GM12878 (cell line): ENCODE measurements around the gene TM4SF18.

ENCODE experiments used
- BCL11A ChIP-seq: IDR thresholded peaks from 2 replicates; pipeline ENCODE4 v1.6.1; 2011; ENCODE audit warnings: low read depth, low read length
- CTCF ChIP-seq, 3 experiments: IDR thresholded peaks in 2 of 3; conservative IDR thresholded peaks in 1 of 3; 2 replicates each; pipeline ENCODE4 v1.5.1; 2011; ENCODE audit warnings: low read depth in 3 of 3, low read length in 3 of 3, mild to moderate bottlenecking in 3 of 3, control low read depth in 2 of 3, moderate library complexity in 2 of 3, inconsistent platforms in 1 of 3, mixed read lengths in 1 of 3; ENCODE audit not compliant: control insufficient read depth in 2 of 3, insufficient read depth in 1 of 3; ENCODE audit errors: extremely low read depth in 1 of 3
- EGR1 ChIP-seq, 2 experiments: IDR thresholded peaks; 1 replicate in 1 of 2; 2 replicates in 1 of 2; pipeline ENCODE4 v1.6.1; 2011 to 2012; ENCODE audit warnings: low read depth in 2 of 2, low read length in 2 of 2, borderline replicate concordance in 1 of 2, mild to moderate bottlenecking in 1 of 2, moderate library complexity in 1 of 2
- TF ChIP-seq, protein P1 (sequence below): fragments of 450-650 bp; IDR thresholded peaks from 2 replicates; pipeline ENCODE4 v1.6.1; 2014; ENCODE audit warnings: mild to moderate bottlenecking
- TF ChIP-seq, protein P2 (sequence below): IDR thresholded peaks from 2 replicates; pipeline ENCODE4 v1.6.1; 2012; ENCODE audit warnings: low read length, inconsistent platforms

DNA sequence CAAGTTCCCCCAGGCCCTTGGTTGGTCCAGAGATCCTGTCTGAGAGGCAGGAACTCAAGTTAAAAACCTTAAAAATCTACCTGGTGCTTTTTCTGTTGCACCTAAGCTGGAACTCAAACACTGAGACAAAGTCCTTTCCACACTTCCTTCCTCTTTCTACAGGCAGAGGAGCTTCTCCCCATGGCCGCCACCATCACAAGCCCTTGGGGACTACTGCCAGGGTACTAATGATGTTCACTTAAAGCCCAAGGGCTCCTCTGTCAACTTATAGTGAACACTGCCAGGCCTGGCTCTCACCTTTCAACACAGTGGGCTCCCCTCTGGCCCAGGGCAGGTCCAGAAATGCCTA, 26.0 kb downstream of the TM4SF18 start:
- TF ChIP-seq EGR1 (IDR thresholded peaks at IDR 0.05; ENCODE audit: borderline replicate concordance in 1 of 2, low read depth in 2 of 2, low read length in 2 of 2) (no peak), BCL11A (no peak), CTCF (IDR thresholded peaks at IDR 0.05 in 2 of 3, conservative IDR thresholded peaks at IDR 0.05 in 1 of 3; ENCODE audit: control insufficient read depth in 2 of 3, extremely low read depth in 1 of 3, insufficient read depth in 1 of 3, low read depth in 3 of 3, low read length in 3 of 3) (no peak)
- TF ChIP-seq, protein P1, sequence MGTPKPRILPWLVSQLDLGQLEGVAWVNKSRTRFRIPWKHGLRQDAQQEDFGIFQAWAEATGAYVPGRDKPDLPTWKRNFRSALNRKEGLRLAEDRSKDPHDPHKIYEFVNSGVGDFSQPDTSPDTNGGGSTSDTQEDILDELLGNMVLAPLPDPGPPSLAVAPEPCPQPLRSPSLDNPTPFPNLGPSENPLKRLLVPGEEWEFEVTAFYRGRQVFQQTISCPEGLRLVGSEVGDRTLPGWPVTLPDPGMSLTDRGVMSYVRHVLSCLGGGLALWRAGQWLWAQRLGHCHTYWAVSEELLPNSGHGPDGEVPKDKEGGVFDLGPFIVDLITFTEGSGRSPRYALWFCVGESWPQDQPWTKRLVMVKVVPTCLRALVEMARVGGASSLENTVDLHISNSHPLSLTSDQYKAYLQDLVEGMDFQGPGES, result no peak
- TF ChIP-seq, protein P2, sequence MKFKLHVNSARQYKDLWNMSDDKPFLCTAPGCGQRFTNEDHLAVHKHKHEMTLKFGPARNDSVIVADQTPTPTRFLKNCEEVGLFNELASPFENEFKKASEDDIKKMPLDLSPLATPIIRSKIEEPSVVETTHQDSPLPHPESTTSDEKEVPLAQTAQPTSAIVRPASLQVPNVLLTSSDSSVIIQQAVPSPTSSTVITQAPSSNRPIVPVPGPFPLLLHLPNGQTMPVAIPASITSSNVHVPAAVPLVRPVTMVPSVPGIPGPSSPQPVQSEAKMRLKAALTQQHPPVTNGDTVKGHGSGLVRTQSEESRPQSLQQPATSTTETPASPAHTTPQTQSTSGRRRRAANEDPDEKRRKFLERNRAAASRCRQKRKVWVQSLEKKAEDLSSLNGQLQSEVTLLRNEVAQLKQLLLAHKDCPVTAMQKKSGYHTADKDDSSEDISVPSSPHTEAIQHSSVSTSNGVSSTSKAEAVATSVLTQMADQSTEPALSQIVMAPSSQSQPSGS, result no peak
